ENCODE data around the gene VTI1A. TPM values are rescaled to one million over a fixed set of nuclear protein-coding genes. Genes with fewer than 3 reads are reported as not detected.

The VTI1A gene
- total and polyA plus RNA-seq, 2 of the 13 experiments (the other 11 are each of a cell fraction or from before 2014, with no cell fraction given), result 11.7 to 32.7 TPM

DNA sequence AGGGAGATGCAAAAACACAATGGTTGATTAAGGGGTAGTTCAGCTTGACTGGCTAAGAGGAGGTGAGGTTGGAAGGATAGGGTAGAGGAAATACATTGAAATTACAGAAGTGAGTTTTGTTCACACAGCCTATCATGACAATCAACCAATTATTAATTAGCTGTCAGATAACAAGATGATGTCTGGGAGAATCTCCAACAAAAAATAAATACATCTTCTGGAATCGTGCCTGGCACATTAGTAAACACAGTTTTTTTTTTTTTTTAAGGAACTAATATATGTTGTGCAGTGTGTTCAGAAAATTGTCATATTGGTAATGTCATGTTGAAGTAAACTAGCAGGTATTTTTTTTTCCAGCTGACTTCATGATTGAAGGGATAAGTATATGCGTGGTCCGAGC lies 171.8 kb downstream of the VTI1A start:
- H3K4me1 ChIP-seq (ENCODE audit: insufficient read depth, low read length), result no peaks in the 10 kb centered on the region
- no peak overlapping the region for H3K9ac ChIP-seq (ENCODE audit: insufficient read depth, low read depth, low read length)
- ATAC-seq (no peak), FAIRE-seq (no peak), DNase-seq (ENCODE audit: low spot score) (no peak)
- POLR2A ChIA-PET, result interaction anchor here (0.7 kb wide), 1 partner anchor 13 kb away, joined by 3 read pairs; no protein-coding TSS in a partner anchor
- no peak overlapping the region for H2AFZ ChIP-seq (ENCODE audit: low read length)
- no peaks in the 10 kb centered on the region for H3K79me2 ChIP-seq (ENCODE audit: insufficient read depth, low read length)
- BruUV-seq (replicated peaks), result no TSS peak
- TF ChIP-seq JARID2 (CRISPR knock-in tag; IDR thresholded peaks at IDR 0.05; ENCODE audit: insufficient replicate concordance) (no peak), ZNF563 (CRISPR knock-in tag; IDR thresholded peaks at IDR 0.05) (no peak), ZNF136 (CRISPR knock-in tag; IDR thresholded peaks at IDR 0.05; ENCODE audit: low read depth) (no peak), ZNF331 (CRISPR knock-in tag; IDR thresholded peaks at IDR 0.05) (no peak), ZNF225 (CRISPR knock-in tag; IDR thresholded peaks at IDR 0.05) (no peak), MEF2D (CRISPR knock-in tag; IDR thresholded peaks at IDR 0.05) (no peak), RARA (CRISPR knock-in tag; IDR thresholded peaks at IDR 0.05) (no peak)
- TF ChIP-seq, protein P1, sequence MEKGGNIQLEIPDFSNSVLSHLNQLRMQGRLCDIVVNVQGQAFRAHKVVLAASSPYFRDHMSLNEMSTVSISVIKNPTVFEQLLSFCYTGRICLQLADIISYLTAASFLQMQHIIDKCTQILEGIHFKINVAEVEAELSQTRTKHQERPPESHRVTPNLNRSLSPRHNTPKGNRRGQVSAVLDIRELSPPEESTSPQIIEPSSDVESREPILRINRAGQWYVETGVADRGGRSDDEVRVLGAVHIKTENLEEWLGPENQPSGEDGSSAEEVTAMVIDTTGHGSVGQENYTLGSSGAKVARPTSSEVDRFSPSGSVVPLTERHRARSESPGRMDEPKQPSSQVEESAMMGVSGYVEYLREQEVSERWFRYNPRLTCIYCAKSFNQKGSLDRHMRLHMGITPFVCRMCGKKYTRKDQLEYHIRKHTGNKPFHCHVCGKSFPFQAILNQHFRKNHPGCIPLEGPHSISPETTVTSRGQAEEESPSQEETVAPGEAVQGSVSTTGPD (CRISPR knock-in tag; IDR thresholded peaks at IDR 0.05), result no peak
- TF ChIP-seq, protein P2, sequence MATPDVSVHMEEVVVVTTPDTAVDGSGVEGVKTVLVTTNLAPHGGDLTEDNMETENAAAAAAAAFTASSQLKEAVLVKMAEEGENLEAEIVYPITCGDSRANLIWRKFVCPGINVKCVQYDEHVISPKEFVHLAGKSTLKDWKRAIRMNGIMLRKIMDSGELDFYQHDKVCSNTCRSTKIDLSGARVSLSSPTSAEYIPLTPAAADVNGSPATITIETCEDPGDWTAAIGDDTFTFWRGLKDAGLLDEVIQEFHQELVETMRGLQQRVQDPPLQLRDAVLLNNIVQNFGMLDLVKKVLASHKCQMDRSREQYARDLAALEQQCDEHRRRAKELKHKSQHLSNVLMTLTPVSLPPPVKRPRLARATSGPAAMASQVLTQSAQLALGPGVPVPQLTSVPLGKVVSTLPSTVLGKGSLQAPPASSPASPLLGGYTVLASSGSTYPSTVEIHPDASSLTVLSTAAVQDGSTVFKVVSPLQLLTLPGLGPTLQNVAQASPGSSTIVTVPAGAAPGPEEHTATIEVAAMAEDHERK (CRISPR knock-in tag; IDR thresholded peaks at IDR 0.05; ENCODE audit: low read depth), result no peak
- intact Hi-C loops (cut with micrococcal nuclease; ENCODE audit: unreplicated experiment) (no loop called here), in situ Hi-C loops (cut with HindIII; ENCODE audit: extremely low pct_ligation_motif_present, low pct_unique_long_range_greater_than_20kb) (no loop called here)
- H4K20me1 ChIP-seq (ENCODE audit: insufficient read depth, low read length), result no peaks in the 10 kb centered on the region
- no peaks in the 10 kb centered on the region for H3K36me3 ChIP-seq (replicated peaks in 1 of 2; ENCODE audit: control insufficient read depth in 1 of 2, insufficient read depth in 2 of 2, low read length in 2 of 2)
- H3K4me3 ChIP-seq (replicated peaks in 1 of 3; ENCODE audit: insufficient read depth in 1 of 3, low read depth in 2 of 3, low read length in 3 of 3), result no peak overlapping the region
- peaks cover 5% of the 10 kb centered on the region for H3K9me3 ChIP-seq (ENCODE audit: low read length)
- H3K27ac ChIP-seq (ENCODE audit: extremely low read length, insufficient read depth, low read length), result no peak overlapping the region
- 97% methylated on average over 3 of the region's 3 CpGs for WGBS (ENCODE audit: low lambda C conversion rate)
- no peak overlapping the region for H3K4me2 ChIP-seq (ENCODE audit: low read depth, low read length)
- CTCF ChIA-PET (ENCODE audit: low intra/inter-chr PET ratio, low total read pairs), result no interaction called here
- no peaks in the 10 kb centered on the region for H3K27me3 ChIP-seq (ENCODE audit: control insufficient read depth in 1 of 2, insufficient read depth in 2 of 2, low read length in 2 of 2)

All from HepG2 (cell line).